Astrocyte (in vitro differentiated cells and primary cell): ENCODE results near the gene CSRNP3.

Source experiments
- EZH2 ChIP-seq: IDR thresholded peaks from 2 replicates; pipeline ENCODE4 v1.6.1; 2012; ENCODE audit warnings: mild to moderate bottlenecking, low read length, inconsistent platforms; ENCODE audit not compliant: insufficient read depth
- TF ChIP-seq, protein P1 (sequence below): IDR thresholded peaks from 2 replicates; pipeline ENCODE4 v1.5.1; 2011; ENCODE audit warnings: low read depth, mild to moderate bottlenecking, inconsistent platforms, low read length, moderate library complexity; ENCODE audit not compliant: insufficient read depth

DNA sequence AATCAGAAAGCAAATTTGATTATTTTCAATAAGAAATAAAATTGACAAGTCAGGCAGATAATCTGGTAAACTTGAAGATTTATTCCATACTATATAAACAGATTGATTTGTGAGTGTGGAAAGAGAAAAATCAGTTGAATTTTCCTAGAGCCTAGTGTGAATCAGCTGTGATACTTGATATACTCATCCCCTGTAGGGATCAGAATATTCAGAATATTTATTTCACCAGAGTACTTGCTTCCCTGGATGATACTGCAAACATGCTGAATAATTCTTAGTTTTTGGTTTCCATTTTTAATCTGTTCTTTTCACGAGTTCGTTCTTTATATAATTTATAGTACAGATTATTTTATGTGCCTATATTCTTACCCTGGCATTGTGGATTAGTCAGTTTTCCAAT lies 181.7 kb downstream of the CSRNP3 start:
- TF ChIP-seq, protein P1, sequence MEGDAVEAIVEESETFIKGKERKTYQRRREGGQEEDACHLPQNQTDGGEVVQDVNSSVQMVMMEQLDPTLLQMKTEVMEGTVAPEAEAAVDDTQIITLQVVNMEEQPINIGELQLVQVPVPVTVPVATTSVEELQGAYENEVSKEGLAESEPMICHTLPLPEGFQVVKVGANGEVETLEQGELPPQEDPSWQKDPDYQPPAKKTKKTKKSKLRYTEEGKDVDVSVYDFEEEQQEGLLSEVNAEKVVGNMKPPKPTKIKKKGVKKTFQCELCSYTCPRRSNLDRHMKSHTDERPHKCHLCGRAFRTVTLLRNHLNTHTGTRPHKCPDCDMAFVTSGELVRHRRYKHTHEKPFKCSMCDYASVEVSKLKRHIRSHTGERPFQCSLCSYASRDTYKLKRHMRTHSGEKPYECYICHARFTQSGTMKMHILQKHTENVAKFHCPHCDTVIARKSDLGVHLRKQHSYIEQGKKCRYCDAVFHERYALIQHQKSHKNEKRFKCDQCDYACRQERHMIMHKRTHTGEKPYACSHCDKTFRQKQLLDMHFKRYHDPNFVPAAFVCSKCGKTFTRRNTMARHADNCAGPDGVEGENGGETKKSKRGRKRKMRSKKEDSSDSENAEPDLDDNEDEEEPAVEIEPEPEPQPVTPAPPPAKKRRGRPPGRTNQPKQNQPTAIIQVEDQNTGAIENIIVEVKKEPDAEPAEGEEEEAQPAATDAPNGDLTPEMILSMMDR, result no peak
- TF ChIP-seq EZH2, result no peak
